HTR-8/SVneo (cell line): ENCODE results near the gene ELMO3.

Source experiments
- DNase-seq: peaks from one replicate; pipeline ENCODE4 v3.0.0; 2011; ENCODE audit warnings: low spot score, mixed read lengths; ENCODE audit not compliant: insufficient read length
- FAIRE-seq: peaks from 2 replicates; lab custom pipeline; 2011; peaks lifted over from hg19 to GRCh38; lab: Jason Lieb, UNC

ELMO3 gene

GRCh38 chr16:67194260-67194659, 4.7 kb upstream of the ELMO3 start:
- no peak for FAIRE-seq
- no peak for DNase-seq

GRCh38 chr16:67195676-67196075, 3.3 kb upstream of the ELMO3 start:
- FAIRE-seq = no peak
- DNase-seq = no peak

- FAIRE-seq (no peak), DNase-seq (no peak)
These were observed 2.0 kb upstream of the ELMO3 start for GRCh38 chr16:67196881-67197280.

GRCh38 chr16:67197704-67198103, 1.2 kb upstream of the ELMO3 start:
- DNase-seq = no peak
- no peak for FAIRE-seq

- FAIRE-seq (no peak), DNase-seq (no peak)
These were observed 645 bp upstream of the ELMO3 start for GRCh38 chr16:67198238-67198734.

- DNase-seq = no peak
These were observed 872 bp downstream of the ELMO3 start for GRCh38 chr16:67199808-67200198.

GRCh38 chr16:67200491-67200890, 1.6 kb downstream of the ELMO3 start:
- peak; percentile 51 for FAIRE-seq

More at GRCh38 chr16:67199808-67200198, 872 bp downstream of the ELMO3 start:
- FAIRE-seq = no peak

GRCh38 chr16:67201411-67202345, 2.7 kb downstream of the ELMO3 start:
- FAIRE-seq (no peak), DNase-seq (no peak)

More at GRCh38 chr16:67200491-67200890, 1.6 kb downstream of the ELMO3 start:
- DNase-seq = no peak

- FAIRE-seq = no peak
- no peak for DNase-seq
These were observed 3.5 kb downstream of the ELMO3 start for GRCh38 chr16:67202426-67202825.

GRCh38 chr16:67202956-67203493, 4.1 kb downstream of the ELMO3 start:
- no peak for FAIRE-seq
- DNase-seq = no peak

- DNase-seq (no peak), FAIRE-seq (no peak)
These were observed 5.1 kb downstream of the ELMO3 start for GRCh38 chr16:67204076-67204475.

- FAIRE-seq (peak; percentile 52), DNase-seq (no peak)
These were observed 7.4 kb downstream of the ELMO3 start for GRCh38 chr16:67206129-67206837.

GRCh38 chr16:67206838-67207248, 7.9 kb downstream of the ELMO3 start:
- DNase-seq (peak; percentile 40), FAIRE-seq (no peak)

- DNase-seq (peak; percentile 28), FAIRE-seq (peak; percentile 83)
These were observed 8.5 kb downstream of the ELMO3 start for GRCh38 chr16:67207249-67208091.

- FAIRE-seq = no peak
- no peak for DNase-seq
These were observed 9.4 kb downstream of the ELMO3 start for GRCh38 chr16:67208154-67208896.

GRCh38 chr16:67209565-67209964, 10.6 kb downstream of the ELMO3 start:
- FAIRE-seq (no peak), DNase-seq (no peak)

- DNase-seq (no peak), FAIRE-seq (no peak)
These were observed 11.4 kb downstream of the ELMO3 start for GRCh38 chr16:67210069-67210937.

GRCh38 chr16:67211674-67212073, 12.7 kb downstream of the ELMO3 start:
- FAIRE-seq (peak; percentile 70), DNase-seq (no peak)
